Caco-2 (cell line): ENCODE data around the gene UBE2J1. TPM values are rescaled to one million over a fixed set of nuclear protein-coding genes. Genes with fewer than 3 reads are reported as not detected.

Source experiments
- BruUV-seq: library from RNA; stranded (reverse); fragments of 400-500 nt; replicated peaks from 2 replicates; lab custom pipeline; 2021; lab: Mats Ljungman, UMichigan
- CTCF ChIA-PET: fragments of 300-600 bp; sonication (Branson Sonifier 250); formaldehyde crosslinking; loops from one replicate; lab custom pipeline; 2022; ENCODE audit warnings: antibody characterized with exemption; lab: Charles Lee
- POLR2A ChIA-PET: fragments of 300-600 bp; sonication (Branson Sonifier 250); formaldehyde crosslinking; loops from one replicate; lab custom pipeline; 2022; ENCODE audit warnings: antibody characterized with exemption; lab: Charles Lee
- DNase-seq, 2 experiments: peaks; one replicate each; pipeline versions ENCODE4 v3.0.0 to v3.0.0-alpha.2; 2020 to 2022
- H3K27me3 ChIP-seq: replicated peaks from 2 replicates; pipeline ENCODE4 v1.6.0; 2011; ENCODE audit warnings: low read length; ENCODE audit not compliant: control insufficient read depth, insufficient read depth
- H3K36me3 ChIP-seq: 2 replicates; pipeline ENCODE4 v1.5.1; 2011; ENCODE audit warnings: low read length; ENCODE audit not compliant: control insufficient read depth, insufficient read depth
- H3K4me1 ChIP-seq: fragments of 250-450 bp; sonication (Bioruptor Pico); 2 replicates; pipeline ENCODE4 v1.5.1; 2020; ENCODE audit warnings: mild to moderate bottlenecking
- H3K4me3 ChIP-seq: 2 replicates; pipeline ENCODE4 v1.5.1; 2011; ENCODE audit warnings: low read depth, mild to moderate bottlenecking, control low read depth, low read length
- H3K9me3 ChIP-seq: fragments of 250-450 bp; sonication (Bioruptor Pico); 2 replicates; pipeline ENCODE4 v1.5.1; 2020; ENCODE audit warnings: mild to moderate bottlenecking, moderate library complexity
- H3K27ac Mint-ChIP-seq: one replicate; pipeline ENCODE4 v1.8.0; 2022; ENCODE audit warnings: mixed read lengths; ENCODE audit not compliant: unreplicated experiment
- H3K27me3 Mint-ChIP-seq: one replicate; pipeline ENCODE4 v1.8.0; 2022; ENCODE audit warnings: mixed read lengths; ENCODE audit not compliant: insufficient read depth, unreplicated experiment
- H3K36me3 Mint-ChIP-seq: one replicate; pipeline ENCODE4 v1.8.0; 2022; ENCODE audit warnings: mild to moderate bottlenecking, mixed read lengths; ENCODE audit not compliant: insufficient read depth, unreplicated experiment
- H3K4me1 Mint-ChIP-seq: one replicate; pipeline ENCODE4 v1.8.0; 2022; ENCODE audit warnings: low read depth, mixed read lengths; ENCODE audit not compliant: unreplicated experiment
- H3K4me3 Mint-ChIP-seq: one replicate; pipeline ENCODE4 v1.8.0; 2022; ENCODE audit warnings: mild to moderate bottlenecking, moderate library complexity, mixed read lengths; ENCODE audit not compliant: unreplicated experiment
- H3K9me3 Mint-ChIP-seq: one replicate; pipeline ENCODE4 v1.8.0; 2022; ENCODE audit warnings: mixed read lengths; ENCODE audit not compliant: unreplicated experiment
- intact Hi-C: fragments of 100-400 bp; cut with micrococcal nuclease; formaldehyde crosslinking; loops from one replicate; pipeline ENCODE4 v1.10.0; 2022; ENCODE audit not compliant: unreplicated experiment
- total RNA-seq: library from RNA; stranded (reverse); gene quantifications from 2 replicates; pipeline ENCODE4 v1.2.3, GENCODE V29; 2022
- TF ChIP-seq, protein P1 (sequence below), 2 experiments: fragments of 200-600 bp in 1 of 2; IDR thresholded peaks; 1 replicate in 1 of 2; 2 replicates in 1 of 2; pipeline versions ENCODE4 v1.5.1 to v1.8.0; 2011 to 2022; ENCODE audit warnings: antibody characterized with exemption in 1 of 2, control low read depth in 1 of 2, inconsistent platforms in 1 of 2, low read depth in 1 of 2, low read length in 1 of 2, mild to moderate bottlenecking in 1 of 2, moderate library complexity in 1 of 2; ENCODE audit not compliant: insufficient read depth in 1 of 2, severe bottlenecking in 1 of 2, unreplicated experiment in 1 of 2

The UBE2J1 gene
- total RNA-seq, 1 experiment from 2014 or later = 23.5 TPM

DNA sequence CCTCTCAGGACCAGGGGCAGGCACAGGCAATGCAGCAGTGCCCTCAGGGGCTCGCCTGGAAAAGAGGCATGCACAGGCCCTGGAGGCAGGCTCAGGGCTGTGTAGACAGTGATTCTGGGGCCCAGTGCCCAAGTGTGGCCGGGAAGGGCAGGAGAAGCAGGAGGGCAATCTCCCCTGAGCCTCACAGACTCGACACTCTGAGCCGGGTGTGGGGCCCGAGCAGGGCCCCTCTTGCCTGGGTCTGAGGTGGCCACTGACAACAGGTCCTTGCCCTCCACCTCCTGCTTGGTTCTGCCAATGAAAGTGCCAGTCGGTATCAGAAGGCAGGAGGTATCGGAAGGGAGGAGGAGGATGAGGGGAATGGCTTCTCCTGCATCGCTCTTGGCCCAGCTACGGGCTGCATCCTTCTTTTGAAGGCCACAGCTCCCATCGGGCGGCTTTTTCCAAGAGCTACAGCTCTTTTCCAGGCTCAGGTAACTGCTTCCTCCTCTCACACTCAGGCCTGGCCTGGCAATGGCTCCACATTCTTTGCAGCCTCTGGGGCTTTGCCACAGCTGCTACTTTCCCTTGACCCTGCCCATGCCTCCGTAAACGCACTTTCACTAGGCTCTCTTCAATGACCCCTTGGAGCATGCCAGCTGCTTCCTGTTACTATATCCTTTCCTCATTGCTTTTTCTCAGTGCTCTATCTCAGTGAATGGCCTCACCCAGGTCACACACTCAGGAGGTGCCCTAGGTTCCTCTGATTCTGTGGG is 61.9 kb downstream of the UBE2J1 start:
- Mint-ChIP-seq H3K9me3 (no peaks in the 10 kb centered on the region), H3K4me3 (no peak overlapping the region), H3K4me1 (no peaks in the 10 kb centered on the region), H3K27ac (no peak overlapping the region), H3K36me3 (no peaks in the 10 kb centered on the region), H3K27me3 (peaks cover 3% of the 10 kb centered on the region)
- intact Hi-C loops = no loop called here
- TF ChIP-seq, protein P1, sequence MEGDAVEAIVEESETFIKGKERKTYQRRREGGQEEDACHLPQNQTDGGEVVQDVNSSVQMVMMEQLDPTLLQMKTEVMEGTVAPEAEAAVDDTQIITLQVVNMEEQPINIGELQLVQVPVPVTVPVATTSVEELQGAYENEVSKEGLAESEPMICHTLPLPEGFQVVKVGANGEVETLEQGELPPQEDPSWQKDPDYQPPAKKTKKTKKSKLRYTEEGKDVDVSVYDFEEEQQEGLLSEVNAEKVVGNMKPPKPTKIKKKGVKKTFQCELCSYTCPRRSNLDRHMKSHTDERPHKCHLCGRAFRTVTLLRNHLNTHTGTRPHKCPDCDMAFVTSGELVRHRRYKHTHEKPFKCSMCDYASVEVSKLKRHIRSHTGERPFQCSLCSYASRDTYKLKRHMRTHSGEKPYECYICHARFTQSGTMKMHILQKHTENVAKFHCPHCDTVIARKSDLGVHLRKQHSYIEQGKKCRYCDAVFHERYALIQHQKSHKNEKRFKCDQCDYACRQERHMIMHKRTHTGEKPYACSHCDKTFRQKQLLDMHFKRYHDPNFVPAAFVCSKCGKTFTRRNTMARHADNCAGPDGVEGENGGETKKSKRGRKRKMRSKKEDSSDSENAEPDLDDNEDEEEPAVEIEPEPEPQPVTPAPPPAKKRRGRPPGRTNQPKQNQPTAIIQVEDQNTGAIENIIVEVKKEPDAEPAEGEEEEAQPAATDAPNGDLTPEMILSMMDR (IDR thresholded peaks at IDR 0.05; ENCODE audit: insufficient read depth in 1 of 2, low read depth in 1 of 2, low read length in 1 of 2, severe bottlenecking in 1 of 2, unreplicated experiment in 1 of 2) = no peak
- no peaks in the 10 kb centered on the region for H3K36me3 ChIP-seq
- ChIA-PET POLR2A (no interaction called here), CTCF (no interaction called here)
- H3K4me1 ChIP-seq = no peaks in the 10 kb centered on the region
- no TSS peak for BruUV-seq
- DNase-seq = no peak
- no peaks in the 10 kb centered on the region for H3K27me3 ChIP-seq
- no peak overlapping the region for H3K4me3 ChIP-seq
- H3K9me3 ChIP-seq = no peaks in the 10 kb centered on the region

DNA sequence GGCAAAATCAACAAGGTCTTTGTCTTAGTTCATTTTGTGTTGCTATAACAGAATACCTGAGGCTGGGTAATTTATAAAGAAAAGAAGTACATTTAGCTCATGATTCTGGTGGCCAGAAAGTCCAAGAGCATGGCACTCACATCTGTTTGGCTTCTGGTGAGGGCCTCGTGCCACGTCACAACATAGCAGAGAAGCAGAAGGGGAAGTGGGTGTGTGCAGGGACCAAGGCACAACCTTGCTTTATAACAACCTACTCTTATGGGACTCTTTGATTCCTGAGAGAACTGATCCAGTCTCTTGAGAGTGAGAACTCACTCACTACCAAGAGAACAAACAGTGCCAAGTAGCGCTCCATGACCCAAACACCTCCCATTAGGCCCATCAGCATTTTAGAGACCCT is 62.8 kb downstream of the UBE2J1 start:
- no TSS peak for BruUV-seq
- H3K36me3 Mint-ChIP-seq = no peaks in the 10 kb centered on the region
- no peaks in the 10 kb centered on the region for H3K36me3 ChIP-seq
- POLR2A ChIA-PET = no interaction called here
- intact Hi-C loops = no loop called here
- H3K4me1 Mint-ChIP-seq = no peaks in the 10 kb centered on the region
- TF ChIP-seq, protein P1 (IDR thresholded peaks at IDR 0.05; ENCODE audit: insufficient read depth in 1 of 2, low read depth in 1 of 2, low read length in 1 of 2, severe bottlenecking in 1 of 2, unreplicated experiment in 1 of 2) = no peak
- no peaks in the 10 kb centered on the region for H3K27me3 ChIP-seq
- DNase-seq = no peak
- peaks cover 3% of the 10 kb centered on the region for H3K27me3 Mint-ChIP-seq
- H3K4me1 ChIP-seq = no peaks in the 10 kb centered on the region
- CTCF ChIA-PET = no interaction called here
- H3K4me3 Mint-ChIP-seq = no peak overlapping the region
- H3K4me3 ChIP-seq = no peak overlapping the region
- H3K27ac Mint-ChIP-seq = no peak overlapping the region
- H3K9me3 ChIP-seq = no peaks in the 10 kb centered on the region
- H3K9me3 Mint-ChIP-seq = no peaks in the 10 kb centered on the region

DNA sequence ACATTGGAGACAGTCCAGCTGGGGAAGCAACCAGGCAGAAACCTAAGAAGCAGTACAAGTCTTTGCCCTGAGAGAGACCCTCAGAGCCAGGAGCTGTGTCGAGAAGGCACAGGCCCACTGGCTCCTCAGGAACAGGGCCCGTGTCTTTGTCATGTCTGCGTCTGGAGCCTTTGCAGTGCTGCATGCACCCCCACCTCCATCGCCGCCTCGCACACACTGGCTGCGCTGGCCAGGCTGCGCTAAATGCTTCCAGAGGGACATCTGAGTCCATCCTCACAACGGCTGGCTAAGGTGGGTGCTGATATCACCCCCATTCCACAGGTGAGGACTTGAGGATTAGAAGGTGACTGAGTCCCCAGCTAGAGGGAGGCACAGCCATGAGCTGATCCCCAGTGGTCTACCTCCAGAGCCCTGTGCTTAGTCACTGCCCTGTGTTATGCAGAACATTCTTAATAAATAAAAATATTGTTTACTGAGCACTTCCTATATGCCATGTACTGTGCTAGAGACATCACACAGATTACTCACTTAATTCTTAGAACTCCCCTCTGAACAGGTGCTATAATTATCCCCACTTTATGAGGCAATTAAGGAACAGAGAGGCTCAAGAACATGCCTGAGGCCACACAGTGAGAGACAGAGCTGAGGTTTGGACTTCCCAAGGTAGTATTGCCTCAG is 65.0 kb downstream of the UBE2J1 start:
- BruUV-seq = no TSS peak
- Mint-ChIP-seq H3K36me3 (no peaks in the 10 kb centered on the region), H3K27me3 (peaks cover 3% of the 10 kb centered on the region), H3K4me1 (no peaks in the 10 kb centered on the region), H3K27ac (no peak overlapping the region), H3K4me3 (no peak overlapping the region), H3K9me3 (no peaks in the 10 kb centered on the region)
- H3K4me1 ChIP-seq = no peaks in the 10 kb centered on the region
- H3K27me3 ChIP-seq = no peaks in the 10 kb centered on the region
- no peaks in the 10 kb centered on the region for H3K36me3 ChIP-seq
- ChIA-PET POLR2A (no interaction called here), CTCF (no interaction called here)
- intact Hi-C loops = no loop called here
- H3K4me3 ChIP-seq = no peak overlapping the region
- DNase-seq = no peak
- TF ChIP-seq, protein P1 (IDR thresholded peaks at IDR 0.05; ENCODE audit: insufficient read depth in 1 of 2, low read depth in 1 of 2, low read length in 1 of 2, severe bottlenecking in 1 of 2, unreplicated experiment in 1 of 2) = no peak
- H3K9me3 ChIP-seq = no peaks in the 10 kb centered on the region
